GM12878 (cell line): ENCODE data around the gene RNF152. TPM values are rescaled to one million over a fixed set of nuclear protein-coding genes. Genes with fewer than 3 reads are reported as not detected.
A peak's percentile ranks its signal among the peaks of the same experiment; 100 is the strongest.

Experiments
- ATAC-seq: fragments of 200-7000 bp; cut with Tn5 transposase; 3 replicates; pipeline ENCODE4 v1.9.1; 2020; ENCODE audit warnings: mild to moderate bottlenecking, moderate library complexity
- BruUV-seq: library from RNA; stranded (reverse); fragments of 400-500 nt; replicated peaks from 2 replicates; lab custom pipeline; 2021; lab: Mats Ljungman, UMichigan
- CTCF ChIA-PET: fragments of 300-600 bp; sonication (Branson Sonifier 250); formaldehyde crosslinking; extraction: SDS; loops from one replicate; lab custom pipeline; 2021; ENCODE audit warnings: inconsistent platforms; lab: Yijun Ruan, JAX
- POLR2A ChIA-PET: fragments of 350-600 bp; formaldehyde crosslinking; extraction: SDS; loops from one replicate; lab custom pipeline; 2021; ENCODE audit warnings: inconsistent platforms; lab: Charles Lee
- RAD21 ChIA-PET: fragments of 300-600 bp; sonication (Branson Sonifier 250); formaldehyde crosslinking; loops from one replicate; lab custom pipeline; 2023; ENCODE audit warnings: antibody characterized with exemption; ENCODE audit not compliant: unreplicated experiment; lab: Charles Lee
- SMC1A ChIA-PET: fragments of 300-600 bp; sonication (Branson Sonifier 250); formaldehyde crosslinking; loops from one replicate; lab custom pipeline; 2023; ENCODE audit not compliant: unreplicated experiment, uncharacterized antibody; lab: Charles Lee
- DNase-seq: peaks from one replicate; pipeline ENCODE4 v3.0.0-alpha.2; 2011; ENCODE audit warnings: low read depth, low spot score
- FAIRE-seq: peaks from 3 replicates; lab custom pipeline; 2011; peaks lifted over from hg19 to GRCh38; lab: Jason Lieb, UNC
- H2AFZ ChIP-seq: 2 replicates; pipeline ENCODE4 v1.6.0; 2011; ENCODE audit warnings: low read depth, low read length, control low read depth; ENCODE audit not compliant: control insufficient read depth
- H3K27ac ChIP-seq: 2 replicates; pipeline ENCODE4 v1.5.1; 2011; ENCODE audit warnings: control low read depth; ENCODE audit not compliant: control insufficient read depth, insufficient read depth
- H3K27me3 ChIP-seq, 2 experiments: replicated peaks in 1 of 2; 2 replicates each; pipeline versions ENCODE4 v1.6.0 to v1.6.1; 2011; ENCODE audit warnings: low read length in 1 of 2; ENCODE audit not compliant: control insufficient read depth in 2 of 2, insufficient read depth in 2 of 2
- H3K36me3 ChIP-seq, 2 experiments: 2 replicates each; pipeline ENCODE4 v1.5.1; 2011; ENCODE audit warnings: low read length in 1 of 2; ENCODE audit not compliant: control insufficient read depth in 2 of 2, insufficient read depth in 2 of 2
- H3K4me1 ChIP-seq: 2 replicates; pipeline ENCODE4 v1.6.1; 2011; ENCODE audit warnings: mild to moderate bottlenecking, low read length, moderate library complexity, mixed read lengths; ENCODE audit not compliant: control insufficient read depth, insufficient read depth
- H3K4me2 ChIP-seq: 2 replicates; pipeline ENCODE4 v1.6.0; 2011; ENCODE audit warnings: control low read depth; ENCODE audit not compliant: control insufficient read depth, insufficient read depth
- H3K4me3 ChIP-seq: fragments of 200-600 bp; sonication (generic); 2 replicates; pipeline ENCODE4 v1.5.1; 2016
- H3K79me2 ChIP-seq: 2 replicates; pipeline ENCODE4 v1.6.0; 2011; ENCODE audit warnings: low read length; ENCODE audit not compliant: control insufficient read depth, insufficient read depth
- H3K9ac ChIP-seq: 2 replicates; pipeline ENCODE4 v1.8.0; 2011; ENCODE audit warnings: low read length, control low read depth, mixed read lengths; ENCODE audit not compliant: control insufficient read depth, insufficient read depth
- H3K9me3 ChIP-seq: replicated peaks from 3 replicates; pipeline ENCODE4 v1.5.1; 2011; ENCODE audit warnings: mild to moderate bottlenecking, low read length; ENCODE audit not compliant: control insufficient read depth, insufficient read depth
- H4K20me1 ChIP-seq: 2 replicates; pipeline ENCODE4 v1.6.0; 2011; ENCODE audit not compliant: control insufficient read depth, insufficient read depth
- ATF2 ChIP-seq: IDR thresholded peaks from 2 replicates; pipeline ENCODE4 v1.6.1; 2012; ENCODE audit warnings: low read length, inconsistent platforms
- MEF2B ChIP-seq: fragments of 450-650 bp; IDR thresholded peaks from 2 replicates; pipeline ENCODE4 v1.6.1; 2018; ENCODE audit warnings: mild to moderate bottlenecking, moderate library complexity; ENCODE audit not compliant: partially characterized antibody, poor library complexity, severe bottlenecking
- MTA3 ChIP-seq: IDR thresholded peaks from 2 replicates; pipeline ENCODE4 v1.6.1; 2012; ENCODE audit warnings: low read length, inconsistent platforms, borderline replicate concordance
- NFXL1 ChIP-seq: fragments of 450-650 bp; IDR thresholded peaks from 2 replicates; pipeline ENCODE4 v1.6.1; 2017; ENCODE audit warnings: antibody characterized with exemption, mild to moderate bottlenecking, borderline replicate concordance
- PKNOX1 ChIP-seq: fragments of 450-650 bp; IDR thresholded peaks from 2 replicates; pipeline ENCODE4 v1.6.1; 2016; ENCODE audit warnings: mild to moderate bottlenecking
- POLR2AphosphoS2 ChIP-seq: IDR thresholded peaks from 2 replicates; pipeline ENCODE4 v1.6.1; 2011; ENCODE audit warnings: low read depth, mild to moderate bottlenecking, low read length, improper control_type of control experiment, moderate library complexity
- ZBTB11 ChIP-seq: fragments of 450-650 bp; formaldehyde crosslinking; IDR thresholded peaks from 2 replicates; pipeline ENCODE4 v1.5.0; 2022; ENCODE audit warnings: mild to moderate bottlenecking, missing genetic modification characterization
- WGBS: methylation state at CpG from one replicate; pipeline ENCODE4 v1.1.6; 2016; ENCODE audit warnings: low lambda C conversion rate; ENCODE audit not compliant: insufficient replicate concordance, insufficient coverage; ENCODE audit errors: missing lambda C conversion rate; 5-methylcytosine and 5-hydroxymethylcytosine counted together
- in situ Hi-C: fragments of 300-500 bp; cut with MboI; formaldehyde crosslinking; loops from 9 replicates; pipeline ENCODE4 v1.14.3; 2018; ENCODE audit warnings: mixed read lengths
- intact Hi-C: fragments of 100-400 bp; cut with micrococcal nuclease; formaldehyde crosslinking; loops from one replicate; pipeline ENCODE4 v1.14.2; 2022; ENCODE audit not compliant: unreplicated experiment
- polyA plus RNA-seq, 11 experiments: library from polyadenylated mRNA; depleted of rRNA in 4 of 11; unstranded in 6 of 11; stranded (reverse) in 5 of 11; fragments of >200 nt; fragmentation: Nextera tagmentation in 4 of 11; fragmentation: Illumina TruSeq in 1 of 11; extraction: Ambion mirVana in 4 of 11; extraction: Trizol in 1 of 11; gene quantifications; 1 replicate in 1 of 11; 2 replicates in 10 of 11; pipeline versions ENCODE4 v1.2.1 to v1.2.3, GENCODE V29; 2011 to 2016; ENCODE audit warnings: inconsistent platforms in 2 of 11, missing spikeins in 2 of 11, low read depth in 1 of 11
- total RNA-seq, 4 experiments: library from RNA; depleted of rRNA in 3 of 4; stranded (reverse); fragments of >200 nt in 3 of 4; fragmentation: Illumina TruSeq in 1 of 4; extraction: Trizol in 1 of 4; gene quantifications; 2 replicates each; pipeline versions ENCODE4 v1.2.1 to v1.2.3, GENCODE V29; 2013 to 2021
- TF ChIP-seq, protein P1 (sequence below): fragments of 450-650 bp; IDR thresholded peaks from 2 replicates; pipeline ENCODE4 v1.6.1; 2017; ENCODE audit warnings: mild to moderate bottlenecking, moderate library complexity

RNF152 gene
- total and polyA plus RNA-seq, 10 of the 15 experiments (the other 5 are each of a cell fraction or from before 2014, with no cell fraction given): under 0.01 to 0.07 (median 0.03) TPM; not detected in 7

GRCh38 chr18:61844726-61845125 lies 48.1 kb downstream of the RNF152 start (continued):
- TF ChIP-seq ATF2 (no peak), MTA3 (no peak), POLR2AphosphoS2 (no peak)

DNA sequence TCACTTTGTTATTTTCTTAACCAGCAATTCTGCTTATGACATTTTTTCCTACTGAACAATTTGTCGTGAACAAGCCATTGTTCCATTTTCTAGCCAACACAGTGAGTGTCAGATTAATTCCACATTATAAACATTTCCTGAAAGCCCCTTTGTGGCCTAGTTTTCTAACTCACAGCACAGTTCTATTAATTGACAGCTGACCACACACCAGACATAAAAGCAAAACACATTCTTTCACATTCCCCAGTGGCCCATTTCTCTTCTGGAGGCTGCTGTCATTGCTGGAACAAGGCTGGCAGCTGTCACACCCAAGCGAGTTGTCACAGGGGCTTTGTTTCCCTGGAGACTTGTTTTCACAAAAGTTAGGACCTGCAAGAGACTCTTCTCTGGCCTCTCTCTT lies 50.7 kb downstream of the RNF152 start:
- Histone ChIP-seq H3K27me3 (peaks cover 0 to 2% of the 10 kb centered on the region in 2 experiments; a peak in 1 of 4 replicates), H2AFZ (no peak overlapping the region), H3K9me3 (no peaks in the 10 kb centered on the region; the same call in 2 of the 3 replicates), H3K36me3 (no peaks in the 10 kb centered on the region), H3K27ac (no peak overlapping the region), H4K20me1 (no peaks in the 10 kb centered on the region), H3K4me1 (no peaks in the 10 kb centered on the region), H3K79me2 (no peaks in the 10 kb centered on the region), H3K4me2 (no peak overlapping the region), H3K4me3 (no peak overlapping the region), H3K9ac (no peak overlapping the region)
- no TSS peak for BruUV-seq
- TF ChIP-seq PKNOX1 (0 out of 2 replicates have a peak, but pooled peaks have one; percentile 24), ZBTB11 (CRISPR knock-in tag) (no peak), NFXL1 (no peak), MEF2B (peak; percentile 71)
- TF ChIP-seq, protein P1, sequence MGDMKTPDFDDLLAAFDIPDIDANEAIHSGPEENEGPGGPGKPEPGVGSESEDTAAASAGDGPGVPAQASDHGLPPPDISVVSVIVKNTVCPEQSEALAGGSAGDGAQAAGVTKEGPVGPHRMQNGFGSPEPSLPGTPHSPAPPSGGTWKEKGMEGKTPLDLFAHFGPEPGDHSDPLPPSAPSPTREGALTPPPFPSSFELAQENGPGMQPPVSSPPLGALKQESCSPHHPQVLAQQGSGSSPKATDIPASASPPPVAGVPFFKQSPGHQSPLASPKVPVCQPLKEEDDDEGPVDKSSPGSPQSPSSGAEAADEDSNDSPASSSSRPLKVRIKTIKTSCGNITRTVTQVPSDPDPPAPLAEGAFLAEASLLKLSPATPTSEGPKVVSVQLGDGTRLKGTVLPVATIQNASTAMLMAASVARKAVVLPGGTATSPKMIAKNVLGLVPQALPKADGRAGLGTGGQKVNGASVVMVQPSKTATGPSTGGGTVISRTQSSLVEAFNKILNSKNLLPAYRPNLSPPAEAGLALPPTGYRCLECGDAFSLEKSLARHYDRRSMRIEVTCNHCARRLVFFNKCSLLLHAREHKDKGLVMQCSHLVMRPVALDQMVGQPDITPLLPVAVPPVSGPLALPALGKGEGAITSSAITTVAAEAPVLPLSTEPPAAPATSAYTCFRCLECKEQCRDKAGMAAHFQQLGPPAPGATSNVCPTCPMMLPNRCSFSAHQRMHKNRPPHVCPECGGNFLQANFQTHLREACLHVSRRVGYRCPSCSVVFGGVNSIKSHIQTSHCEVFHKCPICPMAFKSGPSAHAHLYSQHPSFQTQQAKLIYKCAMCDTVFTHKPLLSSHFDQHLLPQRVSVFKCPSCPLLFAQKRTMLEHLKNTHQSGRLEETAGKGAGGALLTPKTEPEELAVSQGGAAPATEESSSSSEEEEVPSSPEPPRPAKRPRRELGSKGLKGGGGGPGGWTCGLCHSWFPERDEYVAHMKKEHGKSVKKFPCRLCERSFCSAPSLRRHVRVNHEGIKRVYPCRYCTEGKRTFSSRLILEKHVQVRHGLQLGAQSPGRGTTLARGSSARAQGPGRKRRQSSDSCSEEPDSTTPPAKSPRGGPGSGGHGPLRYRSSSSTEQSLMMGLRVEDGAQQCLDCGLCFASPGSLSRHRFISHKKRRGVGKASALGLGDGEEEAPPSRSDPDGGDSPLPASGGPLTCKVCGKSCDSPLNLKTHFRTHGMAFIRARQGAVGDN: no peak
- ChIA-PET CTCF (no interaction called here), SMC1A (interaction anchor here (0.8 kb wide), 1 partner anchor 33 kb away, joined by 3 read pairs; no protein-coding TSS in a partner anchor), POLR2A (no interaction called here), RAD21 (no interaction called here)
- 12% methylated on average over 2 of the region's 2 CpGs for WGBS
- FAIRE-seq (no peak), ATAC-seq (no peak), DNase-seq (peak; percentile 2)
- intact Hi-C loops (no loop called here), in situ Hi-C loops (no loop called here)
